Measurements from ENCODE around the gene LRRC61.
A peak's percentile ranks its signal among the peaks of the same experiment; 100 is the strongest.
"Not testable (repeated sequence)": the region's sequence is repeated elsewhere in the genome, so short reads cannot be mapped to it uniquely, and the experiment has no call there.

Gene LRRC61

DNA sequence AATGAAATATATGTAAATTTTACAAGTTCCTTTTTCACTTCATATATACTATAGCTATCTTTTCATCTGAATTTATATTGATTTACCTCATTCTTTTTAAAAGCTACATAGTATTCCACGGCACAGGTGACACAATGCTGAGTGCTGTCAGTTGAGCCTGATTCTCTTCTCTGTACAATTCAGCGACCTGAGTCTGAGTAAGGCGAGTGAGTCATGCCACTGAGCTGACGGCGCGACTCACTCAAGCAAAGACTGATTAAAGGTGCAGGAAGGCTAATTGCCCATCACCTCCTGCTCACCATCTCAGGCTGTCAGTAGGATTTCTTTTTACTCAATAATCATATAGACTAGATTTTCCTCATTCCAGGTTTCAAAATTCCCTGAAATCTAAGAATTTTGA, 39.5 kb upstream of the LRRC61 start:
- not testable (repeated sequence) for H3K27me3 ChIP-seq (ENCODE audit: insufficient read depth, low read length, poor library complexity); H4K5ac ChIP-seq (ENCODE audit: low read length); H3K4me3 ChIP-seq (ENCODE audit: low read length); H3K4me2 ChIP-seq (ENCODE audit: low read length); H3K36me3 ChIP-seq (ENCODE audit: control insufficient read depth, insufficient read depth, low read length); DNase-seq; H2BK15ac ChIP-seq (replicated peaks; ENCODE audit: low read depth); H3K79me1 ChIP-seq (ENCODE audit: low read length); H3K18ac ChIP-seq (ENCODE audit: low read length); H3K23ac ChIP-seq (ENCODE audit: low read length); H3K79me2 ChIP-seq (ENCODE audit: control insufficient read depth, insufficient read depth, low read length); H2BK120ac ChIP-seq (ENCODE audit: low read depth, low read length); H3K4ac ChIP-seq (ENCODE audit: low read depth, low read length); H3K56ac ChIP-seq (ENCODE audit: low read length); H3K4me1 ChIP-seq (ENCODE audit: control insufficient read depth, low read depth, low read length); H3K27ac ChIP-seq (ENCODE audit: low read depth, low read length); H2BK5ac ChIP-seq (ENCODE audit: low read length); H3K9ac ChIP-seq (ENCODE audit: low read length); H4K8ac ChIP-seq (ENCODE audit: low read depth, low read length); H2AK5ac ChIP-seq (ENCODE audit: low read length)
- WGBS (ENCODE audit: extremely low coverage, insufficient coverage, low lambda C conversion rate), result no CpG with 5 or more reads among the region's 6 CpGs

- H2AK5ac ChIP-seq (ENCODE audit: low read length); H2BK120ac ChIP-seq (ENCODE audit: low read depth, low read length); H3K79me2 ChIP-seq (ENCODE audit: control insufficient read depth, insufficient read depth, low read length); H4K8ac ChIP-seq (ENCODE audit: low read depth, low read length); H3K27me3 ChIP-seq (ENCODE audit: insufficient read depth, low read length, poor library complexity); H3K79me1 ChIP-seq (ENCODE audit: low read length); H3K4me3 ChIP-seq (ENCODE audit: low read length); H2BK5ac ChIP-seq (ENCODE audit: low read length); H3K23ac ChIP-seq (ENCODE audit: low read length); H3K56ac ChIP-seq (ENCODE audit: low read length); H3K4me2 ChIP-seq (ENCODE audit: low read length); H3K9ac ChIP-seq (ENCODE audit: low read length); H3K27ac ChIP-seq (ENCODE audit: low read depth, low read length); H2BK15ac ChIP-seq (replicated peaks; ENCODE audit: low read depth); H3K18ac ChIP-seq (ENCODE audit: low read length); H3K4me1 ChIP-seq (ENCODE audit: control insufficient read depth, low read depth, low read length); H4K5ac ChIP-seq (ENCODE audit: low read length); H3K36me3 ChIP-seq (ENCODE audit: control insufficient read depth, insufficient read depth, low read length); H3K4ac ChIP-seq (ENCODE audit: low read depth, low read length): not testable (repeated sequence)
- no CpG with 5 or more reads among the region's 16 CpGs for WGBS (ENCODE audit: extremely low coverage, insufficient coverage, low lambda C conversion rate)
- DNase-seq, result peak; percentile 8
Measured at GRCh38 chr7:150285849-150286754, 37.1 kb upstream of the LRRC61 start.

DNA sequence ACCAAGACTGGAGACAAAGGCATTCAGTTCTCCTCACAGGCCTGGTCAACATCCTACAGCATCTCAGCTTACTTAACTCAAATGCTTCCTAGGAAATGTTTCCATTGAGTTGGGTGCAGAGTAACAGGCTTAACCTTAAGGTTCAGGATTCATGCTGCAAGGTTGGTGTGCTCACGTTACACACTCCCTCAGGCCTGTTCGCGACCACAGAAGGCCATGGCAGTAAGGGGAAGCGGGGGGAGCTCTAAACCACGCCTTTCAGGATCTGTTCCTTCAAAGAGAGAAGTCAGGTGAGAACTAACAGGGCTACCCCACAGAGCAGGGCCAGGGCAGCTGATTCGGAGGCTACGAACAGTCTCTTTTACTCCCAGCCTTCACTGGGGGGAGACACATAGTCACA, 35.3 kb upstream of the LRRC61 start:
- H3K56ac ChIP-seq (ENCODE audit: low read length); H3K27me3 ChIP-seq (ENCODE audit: insufficient read depth, low read length, poor library complexity); H4K8ac ChIP-seq (ENCODE audit: low read depth, low read length); H3K9ac ChIP-seq (ENCODE audit: low read length); H3K27ac ChIP-seq (ENCODE audit: low read depth, low read length); H3K79me1 ChIP-seq (ENCODE audit: low read length); H3K4me3 ChIP-seq (ENCODE audit: low read length); H2BK120ac ChIP-seq (ENCODE audit: low read depth, low read length); H3K4me2 ChIP-seq (ENCODE audit: low read length); H3K4ac ChIP-seq (ENCODE audit: low read depth, low read length); H2AK5ac ChIP-seq (ENCODE audit: low read length); H2BK15ac ChIP-seq (replicated peaks; ENCODE audit: low read depth); H3K36me3 ChIP-seq (ENCODE audit: control insufficient read depth, insufficient read depth, low read length); H2BK5ac ChIP-seq (ENCODE audit: low read length); H3K79me2 ChIP-seq (ENCODE audit: control insufficient read depth, insufficient read depth, low read length); H3K18ac ChIP-seq (ENCODE audit: low read length); H3K23ac ChIP-seq (ENCODE audit: low read length); H4K5ac ChIP-seq (ENCODE audit: low read length); H3K4me1 ChIP-seq (ENCODE audit: control insufficient read depth, low read depth, low read length): not testable (repeated sequence)
- peak; percentile 1 for DNase-seq
- WGBS (ENCODE audit: extremely low coverage, insufficient coverage, low lambda C conversion rate), result no CpG with 5 or more reads among the region's 7 CpGs

DNA sequence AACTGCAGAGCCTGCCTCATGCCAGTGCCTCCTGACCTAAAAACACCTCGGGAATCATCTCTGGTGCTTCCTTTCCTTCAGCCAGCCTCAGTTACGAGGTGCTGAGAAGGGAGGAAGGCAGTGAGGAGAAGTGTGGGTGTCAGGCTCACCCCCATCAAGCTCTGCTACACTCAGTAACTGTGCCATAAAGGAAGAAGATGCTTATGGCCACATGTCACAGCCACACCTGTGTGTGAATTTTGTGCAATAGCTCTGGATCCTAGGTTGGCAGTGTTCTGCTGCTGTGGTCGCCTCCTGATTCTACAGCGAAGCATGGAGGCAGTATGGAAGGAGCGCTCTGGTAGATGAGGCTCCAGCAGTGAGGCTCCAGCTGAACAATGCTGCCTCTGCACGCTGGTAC, 34.3 kb upstream of the LRRC61 start:
- not testable (repeated sequence) for H3K4me3 ChIP-seq (ENCODE audit: low read length); H3K4me2 ChIP-seq (ENCODE audit: low read length); H4K5ac ChIP-seq (ENCODE audit: low read length); H2BK15ac ChIP-seq (replicated peaks; ENCODE audit: low read depth); H3K79me2 ChIP-seq (ENCODE audit: control insufficient read depth, insufficient read depth, low read length); H2BK5ac ChIP-seq (ENCODE audit: low read length); H2BK120ac ChIP-seq (ENCODE audit: low read depth, low read length); H3K23ac ChIP-seq (ENCODE audit: low read length); H3K56ac ChIP-seq (ENCODE audit: low read length); H3K27me3 ChIP-seq (ENCODE audit: insufficient read depth, low read length, poor library complexity); H3K79me1 ChIP-seq (ENCODE audit: low read length); H2AK5ac ChIP-seq (ENCODE audit: low read length); H3K4me1 ChIP-seq (ENCODE audit: control insufficient read depth, low read depth, low read length); H3K27ac ChIP-seq (ENCODE audit: low read depth, low read length); H3K36me3 ChIP-seq (ENCODE audit: control insufficient read depth, insufficient read depth, low read length); DNase-seq; H3K4ac ChIP-seq (ENCODE audit: low read depth, low read length); H3K18ac ChIP-seq (ENCODE audit: low read length); H3K9ac ChIP-seq (ENCODE audit: low read length); H4K8ac ChIP-seq (ENCODE audit: low read depth, low read length)
- no CpG with 5 or more reads among the region's 6 CpGs for WGBS (ENCODE audit: extremely low coverage, insufficient coverage, low lambda C conversion rate)

- H2BK5ac ChIP-seq (ENCODE audit: low read length); H4K5ac ChIP-seq (ENCODE audit: low read length); H4K8ac ChIP-seq (ENCODE audit: low read depth, low read length); H3K4me1 ChIP-seq (ENCODE audit: control insufficient read depth, low read depth, low read length); H3K56ac ChIP-seq (ENCODE audit: low read length); H3K4me2 ChIP-seq (ENCODE audit: low read length); H3K79me1 ChIP-seq (ENCODE audit: low read length); H3K27me3 ChIP-seq (ENCODE audit: insufficient read depth, low read length, poor library complexity); H2AK5ac ChIP-seq (ENCODE audit: low read length); H2BK120ac ChIP-seq (ENCODE audit: low read depth, low read length); H3K18ac ChIP-seq (ENCODE audit: low read length); H3K36me3 ChIP-seq (ENCODE audit: control insufficient read depth, insufficient read depth, low read length); DNase-seq; H3K9ac ChIP-seq (ENCODE audit: low read length); H2BK15ac ChIP-seq (replicated peaks; ENCODE audit: low read depth); H3K27ac ChIP-seq (ENCODE audit: low read depth, low read length); H3K79me2 ChIP-seq (ENCODE audit: control insufficient read depth, insufficient read depth, low read length); H3K4ac ChIP-seq (ENCODE audit: low read depth, low read length); H3K23ac ChIP-seq (ENCODE audit: low read length); H3K4me3 ChIP-seq (ENCODE audit: low read length): not testable (repeated sequence)
- WGBS (ENCODE audit: extremely low coverage, insufficient coverage, low lambda C conversion rate), result no CpG with 5 or more reads among the region's 6 CpGs
Measured at GRCh38 chr7:150290317-150290716, 32.8 kb upstream of the LRRC61 start.

GRCh38 chr7:150295027-150295426, 28.1 kb upstream of the LRRC61 start:
- H3K56ac ChIP-seq (ENCODE audit: low read length); H3K27ac ChIP-seq (ENCODE audit: low read depth, low read length); H3K4me3 ChIP-seq (ENCODE audit: low read length); H3K18ac ChIP-seq (ENCODE audit: low read length); H2BK15ac ChIP-seq (replicated peaks; ENCODE audit: low read depth); H3K79me2 ChIP-seq (ENCODE audit: control insufficient read depth, insufficient read depth, low read length); H3K36me3 ChIP-seq (ENCODE audit: control insufficient read depth, insufficient read depth, low read length); DNase-seq; H3K23ac ChIP-seq (ENCODE audit: low read length); H4K5ac ChIP-seq (ENCODE audit: low read length); H3K4ac ChIP-seq (ENCODE audit: low read depth, low read length); H3K9ac ChIP-seq (ENCODE audit: low read length); H2BK5ac ChIP-seq (ENCODE audit: low read length); H3K4me2 ChIP-seq (ENCODE audit: low read length); H2BK120ac ChIP-seq (ENCODE audit: low read depth, low read length); H4K8ac ChIP-seq (ENCODE audit: low read depth, low read length); H2AK5ac ChIP-seq (ENCODE audit: low read length); H3K4me1 ChIP-seq (ENCODE audit: control insufficient read depth, low read depth, low read length); H3K27me3 ChIP-seq (ENCODE audit: insufficient read depth, low read length, poor library complexity); H3K79me1 ChIP-seq (ENCODE audit: low read length): not testable (repeated sequence)
- no CpG with 5 or more reads among the region's 8 CpGs for WGBS (ENCODE audit: extremely low coverage, insufficient coverage, low lambda C conversion rate)
